Measurements from ENCODE around the gene TRIB2. TPM values are rescaled to one million over a fixed set of nuclear protein-coding genes. Genes with fewer than 3 reads are reported as not detected.

The TRIB2 gene
- total RNA-seq, 1 donor from 2014 or later: 131 TPM

DNA sequence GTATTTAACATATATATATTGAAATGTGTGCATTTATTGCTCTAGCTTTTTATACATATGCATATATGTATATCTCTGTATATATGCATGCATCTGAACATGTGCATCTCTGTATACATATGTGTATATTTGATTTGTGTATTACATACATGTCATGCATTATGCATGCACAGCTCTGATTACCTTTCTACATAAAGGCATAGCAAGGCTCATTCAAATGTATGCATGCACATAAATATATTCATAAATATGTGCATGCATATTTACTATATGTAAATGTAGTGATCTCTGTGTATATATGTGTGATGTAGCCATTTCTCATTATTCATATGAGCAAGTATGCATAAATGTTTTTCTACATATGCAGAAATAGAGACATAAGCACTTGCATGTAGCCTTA, 64.6 kb downstream of the TRIB2 start:
- Mint-ChIP-seq H3K4me3 (ENCODE audit: unreplicated experiment) (no peak overlapping the region), H3K27me3 (ENCODE audit: unreplicated experiment) (no peaks in the 10 kb centered on the region), H3K36me3 (ENCODE audit: unreplicated experiment) (peaks cover 13% of the 10 kb centered on the region), H3K4me1 (ENCODE audit: low read depth, unreplicated experiment) (no peaks in the 10 kb centered on the region), H3K27ac (ENCODE audit: unreplicated experiment) (no peak overlapping the region), H3K9me3 (ENCODE audit: unreplicated experiment) (peaks cover 3% of the 10 kb centered on the region)
- TF ChIP-seq, protein P1, sequence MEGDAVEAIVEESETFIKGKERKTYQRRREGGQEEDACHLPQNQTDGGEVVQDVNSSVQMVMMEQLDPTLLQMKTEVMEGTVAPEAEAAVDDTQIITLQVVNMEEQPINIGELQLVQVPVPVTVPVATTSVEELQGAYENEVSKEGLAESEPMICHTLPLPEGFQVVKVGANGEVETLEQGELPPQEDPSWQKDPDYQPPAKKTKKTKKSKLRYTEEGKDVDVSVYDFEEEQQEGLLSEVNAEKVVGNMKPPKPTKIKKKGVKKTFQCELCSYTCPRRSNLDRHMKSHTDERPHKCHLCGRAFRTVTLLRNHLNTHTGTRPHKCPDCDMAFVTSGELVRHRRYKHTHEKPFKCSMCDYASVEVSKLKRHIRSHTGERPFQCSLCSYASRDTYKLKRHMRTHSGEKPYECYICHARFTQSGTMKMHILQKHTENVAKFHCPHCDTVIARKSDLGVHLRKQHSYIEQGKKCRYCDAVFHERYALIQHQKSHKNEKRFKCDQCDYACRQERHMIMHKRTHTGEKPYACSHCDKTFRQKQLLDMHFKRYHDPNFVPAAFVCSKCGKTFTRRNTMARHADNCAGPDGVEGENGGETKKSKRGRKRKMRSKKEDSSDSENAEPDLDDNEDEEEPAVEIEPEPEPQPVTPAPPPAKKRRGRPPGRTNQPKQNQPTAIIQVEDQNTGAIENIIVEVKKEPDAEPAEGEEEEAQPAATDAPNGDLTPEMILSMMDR (IDR thresholded peaks at IDR 0.05; ENCODE audit: partially characterized antibody, unreplicated experiment): no peak
- DNase-seq: no peak

DNA sequence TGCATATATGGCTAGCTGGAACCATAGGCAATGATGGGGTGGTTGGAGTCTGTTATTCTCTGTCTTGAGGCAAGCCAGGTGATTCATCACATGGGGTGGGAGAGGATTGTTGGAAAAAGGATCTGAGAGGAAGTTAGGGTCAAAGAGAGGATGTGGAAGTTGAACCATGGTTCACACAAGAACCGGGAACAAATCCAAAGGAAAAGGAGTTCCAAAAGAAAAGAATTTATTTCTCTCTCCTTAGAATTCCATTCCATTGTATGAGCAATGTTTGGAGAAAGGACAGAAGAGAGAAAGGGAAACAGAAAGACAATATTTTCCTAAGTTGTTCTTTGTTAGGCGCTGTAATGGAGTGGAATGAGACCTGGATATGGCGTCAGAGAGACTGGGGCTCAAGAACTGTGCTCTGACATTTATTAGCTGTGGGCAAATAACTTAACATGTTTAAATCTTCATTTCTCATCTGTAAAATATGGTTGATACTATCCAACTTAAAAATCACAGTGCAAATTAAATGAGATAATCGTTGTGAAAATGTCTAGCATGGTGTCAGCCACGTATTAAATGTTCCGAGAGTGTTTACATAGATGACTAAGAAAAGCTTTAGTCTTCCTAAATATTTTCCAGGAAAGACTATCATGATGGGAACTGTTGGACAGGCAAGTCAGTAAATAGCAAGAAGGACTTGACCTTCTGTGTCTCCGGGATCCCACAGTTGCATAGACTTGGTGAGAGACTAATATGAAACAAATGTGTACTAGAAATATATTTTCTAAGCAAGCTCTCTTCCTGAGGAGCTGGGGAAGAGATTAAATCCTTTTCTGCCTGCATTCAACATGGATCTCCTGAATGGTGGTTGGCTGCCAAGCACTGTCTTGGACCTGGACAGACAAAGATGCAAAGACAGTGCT, 71.4 kb downstream of the TRIB2 start:
- Mint-ChIP-seq H3K36me3 (ENCODE audit: unreplicated experiment) (peaks cover 18% of the 10 kb centered on the region), H3K4me3 (ENCODE audit: unreplicated experiment) (no peak overlapping the region), H3K4me1 (ENCODE audit: low read depth, unreplicated experiment) (no peaks in the 10 kb centered on the region), H3K9me3 (ENCODE audit: unreplicated experiment) (peaks cover 4% of the 10 kb centered on the region), H3K27ac (ENCODE audit: unreplicated experiment) (no peak overlapping the region), H3K27me3 (ENCODE audit: unreplicated experiment) (no peaks in the 10 kb centered on the region)
- TF ChIP-seq, protein P1 (IDR thresholded peaks at IDR 0.05; ENCODE audit: partially characterized antibody, unreplicated experiment): no peak
- no peak for DNase-seq

DNA sequence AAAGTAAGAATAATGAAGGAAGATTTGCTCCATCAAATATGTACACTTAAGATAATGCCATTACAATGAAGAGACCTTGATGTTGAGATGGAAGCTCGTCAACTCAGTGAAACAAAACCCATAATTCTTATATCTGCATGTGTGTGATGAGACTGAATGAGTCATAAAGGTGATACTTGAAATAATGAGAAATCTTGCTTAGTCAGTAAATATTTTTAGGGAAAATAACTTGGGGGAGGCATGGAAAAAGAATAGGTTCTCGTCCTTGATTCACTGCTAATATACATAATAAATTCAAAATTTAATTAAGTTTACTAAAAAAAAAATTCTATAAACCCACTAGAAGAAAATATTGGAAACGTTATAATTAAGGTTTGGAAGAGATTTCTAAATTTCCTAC, 75.2 kb downstream of the TRIB2 start:
- no peak for DNase-seq
- Mint-ChIP-seq H3K36me3 (ENCODE audit: unreplicated experiment) (no peaks in the 10 kb centered on the region), H3K27ac (ENCODE audit: unreplicated experiment) (no peak overlapping the region), H3K4me3 (ENCODE audit: unreplicated experiment) (no peak overlapping the region), H3K9me3 (ENCODE audit: unreplicated experiment) (no peaks in the 10 kb centered on the region), H3K4me1 (ENCODE audit: low read depth, unreplicated experiment) (no peaks in the 10 kb centered on the region), H3K27me3 (ENCODE audit: unreplicated experiment) (no peaks in the 10 kb centered on the region)
- TF ChIP-seq, protein P1 (IDR thresholded peaks at IDR 0.05; ENCODE audit: partially characterized antibody, unreplicated experiment): no peak

Small RNA genes within 50 kb of the gene (microRNA-seq; reads per million reads assigned to microRNA genes)
- gene MIR3125 (ENCODE audit: unreplicated experiment): 8.4 reads per million, percentile 44 among the genes with 10 or more reads in this experiment

Measured in glutamatergic neuron (in vitro differentiated cells).